ENCODE results near the gene PRPH.
"Not testable (repeated sequence)": the region's sequence is repeated elsewhere in the genome, so short reads cannot be mapped to it uniquely, and the experiment has no call there.

PRPH gene

DNA sequence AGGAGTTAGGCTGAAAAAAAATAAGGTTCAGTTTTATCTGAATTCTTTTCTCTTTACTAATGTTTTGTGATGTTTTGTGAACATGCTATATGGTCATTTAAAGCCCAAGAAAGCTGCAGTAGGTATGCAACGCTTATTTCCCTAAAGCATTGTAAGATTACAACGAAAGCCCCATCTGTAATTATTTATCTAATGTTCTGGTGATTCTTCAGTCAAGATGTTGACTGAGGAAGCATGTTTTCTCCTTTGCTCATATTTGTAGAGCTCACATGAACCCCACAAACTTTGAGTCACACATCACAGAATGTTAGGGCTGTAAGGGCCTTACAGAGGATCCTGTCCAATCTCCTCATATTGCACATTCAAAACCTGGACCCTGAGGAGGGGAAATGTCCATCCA lies 33.2 kb upstream of the PRPH start:
- TF ChIP-seq Cebpa-rat (IDR thresholded peaks at IDR 0.05): no peak
- peaks cover 76% of the 10 kb centered on the region for H3K4me1 ChIP-seq
- H3K9ac ChIP-seq: no peak overlapping the region
- H3K27me3 ChIP-seq: no peaks in the 10 kb centered on the region
- peaks cover 4% of the 10 kb centered on the region for H3K36me3 ChIP-seq
- H3K4me2 ChIP-seq: 0 out of 2 replicates have a peak overlapping the region, but pooled peaks have one; percentile 90
- H4K20me1 ChIP-seq: peaks cover 7% of the 10 kb centered on the region
- H3K27ac ChIP-seq: no peak overlapping the region
- no peak overlapping the region for H3K4me3 ChIP-seq
- no peaks in the 10 kb centered on the region for H3K9me3 ChIP-seq

DNA sequence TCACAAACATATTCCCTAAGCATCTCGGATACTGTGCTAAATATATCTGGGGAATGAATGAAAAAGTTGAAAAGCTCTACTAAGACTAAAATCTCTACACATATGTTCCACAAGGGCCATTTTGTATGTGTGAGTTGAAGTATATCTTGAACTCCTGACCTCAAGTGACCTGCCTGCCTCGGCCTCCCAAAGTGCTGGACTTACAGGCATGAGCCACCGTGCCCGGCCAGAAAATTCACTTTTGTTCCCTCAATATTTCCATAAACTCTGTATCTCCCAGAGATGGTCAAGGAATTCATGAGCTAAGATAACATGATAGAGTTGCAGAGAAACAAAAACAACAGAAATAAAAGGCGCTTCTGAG lies 31.6 kb upstream of the PRPH start:
- Histone ChIP-seq H3K36me3 (peaks cover 21% of the 10 kb centered on the region), H3K4me3 (peak overlapping the region; percentile 91; the same call in 1 of the 2 replicates), H4K20me1 (peaks cover 23% of the 10 kb centered on the region), H3K4me2 (peak overlapping the region; percentile 90), H3K27ac (no peak overlapping the region), H3K27me3 (no peaks in the 10 kb centered on the region), H3K9ac (no peak overlapping the region; the same call in 1 of the 2 replicates), H3K9me3 (no peaks in the 10 kb centered on the region), H3K4me1 (peaks cover 79% of the 10 kb centered on the region)
- TF ChIP-seq Cebpa-rat (IDR thresholded peaks at IDR 0.05): no peak

DNA sequence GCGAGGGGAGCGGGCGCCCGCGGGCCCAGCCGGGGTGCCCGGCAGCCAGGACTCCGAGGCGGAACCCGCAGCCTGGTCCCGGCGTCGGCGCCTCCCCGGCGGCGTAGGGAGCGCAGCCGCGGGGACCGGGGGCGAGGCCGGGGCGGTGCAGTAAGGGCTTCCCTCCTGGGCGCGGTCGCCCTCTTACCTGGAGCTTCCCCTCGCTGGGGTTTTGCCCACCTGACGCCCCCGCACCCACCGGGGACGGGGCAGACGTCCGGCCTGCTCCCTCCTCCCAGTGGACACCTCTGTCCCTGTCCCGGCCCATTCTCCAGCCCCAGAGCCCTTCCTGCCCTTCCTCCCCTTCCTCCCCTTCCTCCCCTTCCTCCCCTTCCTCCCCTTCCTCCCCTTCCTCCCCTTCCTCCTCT lies 30.5 kb upstream of the PRPH start:
- H4K20me1 ChIP-seq: peaks cover 34% of the 10 kb centered on the region
- H3K9me3 ChIP-seq: no peaks in the 10 kb centered on the region
- peaks cover 32% of the 10 kb centered on the region for H3K36me3 ChIP-seq
- H3K4me1 ChIP-seq: peaks cover 77% of the 10 kb centered on the region
- no peak for TF ChIP-seq Cebpa-rat (IDR thresholded peaks at IDR 0.05)
- H3K27me3 ChIP-seq: no peaks in the 10 kb centered on the region
- H3K27ac ChIP-seq: peak overlapping the region; percentile 96
- peak overlapping the region; percentile 98 for H3K9ac ChIP-seq
- peak overlapping the region; percentile 90 for H3K4me2 ChIP-seq
- peak overlapping the region; percentile 91 for H3K4me3 ChIP-seq

DNA sequence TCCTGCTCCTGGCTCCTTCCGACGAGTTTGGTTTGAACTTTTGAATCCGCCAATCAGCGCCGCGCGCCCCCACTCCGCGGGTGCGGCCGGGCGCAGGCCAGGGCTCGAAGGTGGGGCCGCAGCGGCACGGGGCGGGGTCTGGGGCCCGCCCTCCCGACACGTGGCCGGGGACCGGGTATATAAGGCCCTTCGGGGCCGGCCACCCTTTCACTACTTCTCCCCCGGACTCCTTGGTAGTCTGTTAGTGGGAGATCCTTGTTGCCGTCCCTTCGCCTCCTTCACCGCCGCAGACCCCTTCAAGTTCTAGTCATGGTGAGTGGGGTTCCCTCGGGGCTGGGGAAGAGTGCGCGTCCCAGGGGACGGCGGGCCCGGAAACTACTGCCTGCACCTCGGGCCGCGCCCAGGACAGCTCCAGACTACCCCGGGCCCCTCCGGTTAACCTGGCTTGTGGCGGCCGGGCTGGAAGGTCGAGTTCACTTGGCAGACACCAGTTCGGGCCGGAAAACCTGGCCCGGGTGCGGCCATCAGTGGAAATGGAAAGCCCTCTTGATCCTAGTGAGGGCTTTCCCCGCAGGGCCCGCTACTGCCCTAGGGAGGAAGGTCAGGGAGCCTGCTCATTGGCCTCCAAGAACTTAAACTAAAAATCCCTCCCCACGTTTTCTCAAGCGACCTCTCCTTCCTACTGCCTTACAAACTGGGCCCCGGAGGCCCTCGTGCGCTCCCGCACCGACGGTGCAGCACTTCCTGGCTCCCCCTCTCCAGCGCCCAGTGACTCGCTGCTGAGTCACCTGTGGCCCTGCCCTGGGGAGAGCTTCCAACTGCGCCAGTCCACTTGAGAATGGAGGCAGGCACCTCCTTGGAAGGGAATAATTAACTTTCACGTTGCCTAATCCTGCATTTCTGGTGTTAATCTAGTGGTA lies 29.8 kb upstream of the PRPH start, which contains the start of gene TUBA1C:
TSS of gene TUBA1C (plus strand) at position 210 of the 920 bp plus-strand sequence. CDS start at position 310, 100 bp downstream.
- Histone ChIP-seq H3K36me3 (peaks cover 38% of the 10 kb centered on the region), H3K9ac (peak within 1 kb of the TSS; percentile 98), H3K4me1 (peaks cover 71% of the 10 kb centered on the region), H4K20me1 (peaks cover 40% of the 10 kb centered on the region), H3K27me3 (no peaks in the 10 kb centered on the region), H3K4me3 (peak within 1 kb of the TSS; percentile 91), H3K4me2 (peak within 1 kb of the TSS; percentile 90), H3K9me3 (no peaks in the 10 kb centered on the region), H3K27ac (peak within 1 kb of the TSS; percentile 96)
- no peak for TF ChIP-seq Cebpa-rat (IDR thresholded peaks at IDR 0.05)

DNA sequence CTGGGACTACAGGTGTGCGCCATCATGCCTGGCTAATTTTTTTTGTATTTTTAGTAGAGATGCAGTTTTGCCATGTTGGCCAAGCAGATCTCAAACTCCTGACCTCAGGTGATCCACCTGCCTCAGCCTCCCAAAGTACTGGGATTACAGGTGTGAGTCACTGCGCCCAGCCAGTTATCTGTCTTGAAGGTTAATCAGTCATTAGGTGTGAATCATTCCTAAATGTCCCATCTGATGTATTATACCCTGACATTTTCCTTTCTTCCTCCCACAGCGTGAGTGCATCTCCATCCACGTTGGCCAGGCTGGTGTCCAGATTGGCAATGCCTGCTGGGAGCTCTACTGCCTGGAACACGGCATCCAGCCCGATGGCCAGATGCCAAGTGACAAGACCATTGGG lies 25.8 kb upstream of the PRPH start:
- Histone ChIP-seq H4K20me1 (peaks cover 70% of the 10 kb centered on the region), H3K36me3 (peaks cover 77% of the 10 kb centered on the region), H3K4me1 (peaks cover 31% of the 10 kb centered on the region)
- not testable (repeated sequence) for H3K27ac ChIP-seq, H3K9me3 ChIP-seq, H3K27me3 ChIP-seq, H3K4me2 ChIP-seq, H3K9ac ChIP-seq, H3K4me3 ChIP-seq

DNA sequence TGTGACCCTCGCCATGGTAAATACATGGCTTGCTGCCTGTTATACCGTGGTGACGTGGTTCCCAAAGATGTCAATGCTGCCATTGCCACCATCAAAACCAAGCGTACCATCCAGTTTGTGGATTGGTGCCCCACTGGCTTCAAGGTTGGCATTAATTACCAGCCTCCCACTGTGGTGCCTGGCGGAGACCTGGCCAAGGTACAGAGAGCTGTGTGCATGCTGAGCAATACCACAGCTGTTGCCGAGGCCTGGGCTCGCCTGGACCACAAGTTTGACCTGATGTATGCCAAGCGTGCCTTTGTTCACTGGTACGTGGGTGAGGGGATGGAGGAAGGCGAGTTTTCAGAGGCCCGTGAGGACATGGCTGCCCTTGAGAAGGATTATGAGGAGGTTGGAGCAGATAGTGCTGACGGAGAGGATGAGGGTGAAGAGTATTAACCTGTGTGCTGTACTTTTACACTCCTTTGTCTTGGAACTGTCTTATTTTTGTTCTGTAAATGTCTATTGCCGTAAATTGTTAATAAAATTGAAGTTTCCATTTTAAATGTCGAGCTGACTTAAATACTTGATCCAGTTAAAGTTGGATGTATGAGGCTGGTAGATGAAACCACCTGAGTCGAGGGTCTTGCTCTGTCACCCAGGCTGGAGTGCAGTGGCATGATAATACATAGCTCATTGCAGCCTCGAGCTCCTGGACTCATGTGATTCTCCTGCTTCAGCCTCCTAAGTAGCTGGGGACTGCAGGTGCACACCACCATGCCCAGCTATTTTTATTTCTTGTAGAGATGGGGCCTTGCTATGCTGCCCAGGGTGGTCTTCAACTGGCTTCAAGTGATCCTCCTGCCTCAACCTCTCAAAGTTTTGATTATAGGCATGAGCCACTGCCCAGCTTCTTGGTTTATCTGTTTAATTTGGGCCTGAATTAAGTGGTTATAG lies 21.9 kb upstream of the PRPH start:
- H3K4me3 ChIP-seq: no peak overlapping the region
- no peak overlapping the region for H3K9ac ChIP-seq
- TF ChIP-seq Cebpa-rat (IDR thresholded peaks at IDR 0.05): no peak
- no peak overlapping the region for H3K4me2 ChIP-seq
- H3K27ac ChIP-seq: no peak overlapping the region
- H3K36me3 ChIP-seq: peaks cover 68% of the 10 kb centered on the region
- H3K9me3 ChIP-seq: no peaks in the 10 kb centered on the region
- no peaks in the 10 kb centered on the region for H3K27me3 ChIP-seq
- H4K20me1 ChIP-seq: peaks cover 69% of the 10 kb centered on the region
- peaks cover 6% of the 10 kb centered on the region; the same call in 1 of the 2 replicates for H3K4me1 ChIP-seq

DNA sequence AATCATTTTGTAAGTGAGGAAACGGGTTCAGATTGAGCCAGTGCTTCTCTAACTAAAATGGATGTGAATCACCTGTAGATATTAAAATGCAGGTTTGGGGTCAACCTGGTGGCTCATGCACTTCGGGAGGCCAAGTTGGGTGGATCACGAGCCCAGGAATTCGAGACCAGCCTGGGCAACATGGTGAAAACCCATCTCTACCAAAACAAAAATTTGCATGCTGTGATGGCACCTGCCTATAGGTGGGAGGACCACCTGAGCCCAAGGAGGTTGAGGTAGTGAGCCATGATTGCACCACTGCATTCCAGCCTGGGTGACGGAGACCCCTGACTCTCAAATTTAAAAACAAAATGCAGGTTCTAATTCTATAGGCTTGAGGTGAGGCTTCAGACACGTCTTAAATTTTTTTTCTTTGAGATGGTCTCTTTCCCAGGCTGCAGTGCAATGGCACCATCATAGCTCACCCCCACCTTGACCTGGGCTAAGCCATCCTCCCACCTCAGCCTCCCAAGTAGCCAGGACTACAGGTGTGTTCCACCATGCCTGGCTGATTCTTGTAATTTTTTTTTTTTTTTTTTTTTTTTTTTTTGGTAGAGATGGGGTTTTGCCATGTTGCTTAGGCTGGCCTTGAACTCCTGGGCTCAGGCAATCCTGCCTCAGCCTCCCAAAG lies 21.1 kb upstream of the PRPH start:
- no peak overlapping the region for H3K4me2 ChIP-seq
- no peak overlapping the region for H3K27ac ChIP-seq
- no peak overlapping the region for H3K4me3 ChIP-seq
- H3K4me1 ChIP-seq: no peaks in the 10 kb centered on the region
- H3K9me3 ChIP-seq: no peaks in the 10 kb centered on the region
- H3K36me3 ChIP-seq: peaks cover 60% of the 10 kb centered on the region
- no peak overlapping the region for H3K9ac ChIP-seq
- no peak for TF ChIP-seq Cebpa-rat (IDR thresholded peaks at IDR 0.05)
- no peaks in the 10 kb centered on the region for H3K27me3 ChIP-seq
- peaks cover 61% of the 10 kb centered on the region for H4K20me1 ChIP-seq

DNA sequence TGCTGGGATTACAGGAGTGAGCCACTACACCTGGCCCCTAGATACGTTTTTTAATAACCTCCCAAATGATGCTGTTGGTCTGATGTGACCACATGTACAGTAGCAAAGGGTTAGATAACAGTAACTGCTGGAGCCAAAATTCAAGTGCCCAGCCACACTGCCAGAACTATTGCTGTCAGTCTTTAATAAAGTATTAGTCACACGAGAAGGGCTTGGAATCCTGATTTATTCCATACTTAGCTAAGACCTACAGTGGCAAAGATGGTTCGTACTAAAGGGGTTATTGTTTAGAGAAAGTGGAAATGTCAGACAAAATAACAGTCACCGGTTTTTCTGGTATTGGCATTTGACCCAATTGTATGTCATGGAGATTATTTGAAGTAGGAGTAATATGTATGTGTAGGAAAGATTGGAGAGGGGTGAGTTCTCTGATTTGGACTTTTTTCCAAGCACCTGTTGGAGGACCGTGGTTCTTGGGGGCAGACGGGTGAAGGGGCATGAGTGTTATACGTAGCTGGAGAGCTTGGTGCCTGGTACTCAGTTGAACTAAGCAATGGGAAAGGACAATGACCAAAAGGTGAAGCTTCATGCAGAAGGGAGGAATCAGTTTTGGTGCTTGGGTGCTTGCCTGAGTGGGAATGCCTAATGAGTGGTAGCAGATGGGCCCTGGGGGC lies 20.4 kb upstream of the PRPH start:
- TF ChIP-seq Cebpa-rat (IDR thresholded peaks at IDR 0.05): no peak
- Histone ChIP-seq H3K9ac (no peak overlapping the region), H3K27ac (no peak overlapping the region), H4K20me1 (peaks cover 54% of the 10 kb centered on the region), H3K36me3 (peaks cover 53% of the 10 kb centered on the region), H3K4me3 (no peak overlapping the region), H3K4me2 (no peak overlapping the region), H3K27me3 (no peaks in the 10 kb centered on the region), H3K4me1 (no peaks in the 10 kb centered on the region), H3K9me3 (no peaks in the 10 kb centered on the region)
